HEK293T (cell line): Measurements from ENCODE around the gene CHCHD3.
"Not testable (repeated sequence)": the region's sequence is repeated elsewhere in the genome, so short reads cannot be mapped to it uniquely, and the experiment has no call there.

ENCODE experiments used
- BHLHE40 ChIP-seq: fragments of 450-650 bp; IDR thresholded peaks from 2 replicates; pipeline ENCODE4 v1.6.1; 2016; ENCODE audit warnings: mild to moderate bottlenecking, moderate library complexity, borderline replicate concordance
- ELF4 ChIP-seq: fragments of 450-650 bp; IDR thresholded peaks from 2 replicates; pipeline ENCODE4 v1.6.1; 2017; ENCODE audit warnings: antibody characterized with exemption
- FOXA1 ChIP-seq: fragments of 450-650 bp; IDR thresholded peaks from 2 replicates; pipeline ENCODE4 v1.6.1; 2016; ENCODE audit warnings: mild to moderate bottlenecking
- FOXK2 ChIP-seq: fragments of 450-650 bp; IDR thresholded peaks from 2 replicates; pipeline ENCODE4 v1.6.1; 2016; ENCODE audit warnings: mild to moderate bottlenecking
- FOXM1 ChIP-seq: fragments of 450-650 bp; IDR thresholded peaks from 2 replicates; pipeline ENCODE4 v1.6.1; 2017; ENCODE audit warnings: mild to moderate bottlenecking, borderline replicate concordance
- L3MBTL2 ChIP-seq: fragments of 450-650 bp; conservative IDR thresholded peaks from 2 replicates; pipeline ENCODE4 v1.6.1; 2016; ENCODE audit warnings: mild to moderate bottlenecking
- LEF1 ChIP-seq: fragments of 450-650 bp; IDR thresholded peaks from 2 replicates; pipeline ENCODE4 v1.6.1; 2017; ENCODE audit warnings: mild to moderate bottlenecking, borderline replicate concordance
- SP1 ChIP-seq: fragments of 450-650 bp; IDR thresholded peaks from 2 replicates; pipeline ENCODE4 v1.6.1; 2017
- SUZ12 ChIP-seq: fragments of 450-650 bp; IDR thresholded peaks from 2 replicates; pipeline ENCODE4 v1.6.1; 2016; ENCODE audit warnings: mild to moderate bottlenecking
- TARDBP ChIP-seq: fragments of 450-650 bp; IDR thresholded peaks from 2 replicates; pipeline ENCODE4 v1.6.1; 2016
- ZNF384 ChIP-seq: fragments of 450-650 bp; IDR thresholded peaks from 2 replicates; pipeline ENCODE4 v1.6.1; 2016

- not testable (repeated sequence) for TF ChIP-seq L3MBTL2, FOXA1, TARDBP, ZNF384, FOXM1, FOXK2, BHLHE40, LEF1, SP1, ELF4, SUZ12
These were observed 114.4 kb downstream of the CHCHD3 start for GRCh38 chr7:132967470-132967848.
